Measurements from ENCODE around the gene DENND2D.

DENND2D gene

DNA sequence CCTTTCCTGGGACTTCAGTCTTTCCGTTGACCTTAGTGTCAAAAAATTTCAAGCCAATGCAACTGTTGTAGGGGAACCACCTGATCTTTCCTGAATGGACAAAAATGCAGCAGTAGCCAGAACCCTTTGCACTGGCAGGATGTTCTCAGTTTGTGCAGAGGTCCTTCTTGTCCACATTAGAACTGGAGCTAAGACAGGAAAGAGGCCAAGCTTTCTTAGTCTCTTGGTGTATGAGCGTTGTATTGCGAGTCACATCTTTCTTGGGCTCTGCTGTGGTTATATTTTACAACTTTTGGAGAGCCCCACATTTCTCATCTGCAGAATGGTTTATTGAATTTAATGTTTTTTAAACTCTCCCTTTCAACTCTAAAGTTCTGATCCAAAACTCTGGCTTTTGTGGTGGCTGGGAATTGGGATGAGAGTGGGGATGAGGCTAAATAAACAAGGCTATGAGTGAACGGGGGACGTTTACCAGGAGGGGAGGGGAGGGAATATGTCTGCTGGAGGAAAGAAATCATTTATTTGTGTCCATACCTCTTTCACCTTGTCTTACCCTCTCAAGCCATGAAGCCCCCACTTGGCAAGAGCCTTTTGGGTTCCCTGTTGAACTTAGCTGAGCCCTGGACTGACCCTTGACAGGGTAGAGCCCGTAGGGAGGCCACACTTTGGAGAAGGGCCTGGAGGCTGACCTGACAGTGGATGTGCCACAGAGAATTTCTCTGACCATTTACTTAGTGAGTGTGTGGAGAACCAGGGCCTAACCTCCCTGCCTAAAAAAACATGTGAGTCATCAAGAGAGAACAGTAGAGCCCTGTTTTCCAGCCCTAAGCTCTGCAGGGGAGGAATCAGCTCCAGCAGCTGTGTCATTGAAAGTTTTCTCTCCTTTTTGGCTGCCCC is 27.7 kb upstream of the DENND2D start:
- Histone ChIP-seq H3K9ac (ENCODE audit: low read depth, low read length) (no peak overlapping the region), H3K9me3 (ENCODE audit: control insufficient read depth, insufficient read depth, low read length) (no peaks in the 10 kb centered on the region), H3K4me1 (ENCODE audit: insufficient read depth, low read length) (peaks cover 4% of the 10 kb centered on the region; the same call in 1 of the 2 replicates), H3K36me3 (ENCODE audit: insufficient read depth, low read length) (no peaks in the 10 kb centered on the region)

DNA sequence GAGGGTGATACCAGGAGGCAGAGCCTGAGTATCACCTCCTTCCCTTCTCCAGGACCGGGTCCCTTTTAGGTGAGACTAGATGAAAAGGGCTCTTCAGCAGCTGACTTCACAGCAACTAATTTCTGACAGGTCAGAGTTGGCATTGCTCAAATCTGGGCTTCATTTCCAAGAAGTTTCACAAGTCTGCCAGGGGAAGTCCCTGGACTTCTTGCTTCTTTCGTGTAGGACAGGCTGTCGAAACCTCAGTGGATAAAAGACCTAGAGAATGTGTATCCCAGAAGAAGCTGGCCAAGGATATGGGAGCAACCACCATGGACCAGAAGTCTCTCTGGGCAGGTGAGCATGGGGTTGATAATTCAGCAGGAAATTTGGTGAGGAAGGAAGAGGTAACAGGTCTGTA is 27.0 kb upstream of the DENND2D start, which contains the start of gene CHI3L2:
TSS of gene CHI3L2 (plus strand) at position 280 of the 400 bp plus-strand sequence. CDS start at position 297, 17 bp downstream.
- H3K4me1 ChIP-seq (ENCODE audit: insufficient read depth, low read length), result peaks cover 4% of the 10 kb centered on the region; the same call in 1 of the 2 replicates
- H3K36me3 ChIP-seq (ENCODE audit: insufficient read depth, low read length), result no peaks in the 10 kb centered on the region
- H3K9me3 ChIP-seq (ENCODE audit: control insufficient read depth, insufficient read depth, low read length), result no peaks in the 10 kb centered on the region
- no peak within 1 kb of the TSS for H3K9ac ChIP-seq (ENCODE audit: low read depth, low read length)

DNA sequence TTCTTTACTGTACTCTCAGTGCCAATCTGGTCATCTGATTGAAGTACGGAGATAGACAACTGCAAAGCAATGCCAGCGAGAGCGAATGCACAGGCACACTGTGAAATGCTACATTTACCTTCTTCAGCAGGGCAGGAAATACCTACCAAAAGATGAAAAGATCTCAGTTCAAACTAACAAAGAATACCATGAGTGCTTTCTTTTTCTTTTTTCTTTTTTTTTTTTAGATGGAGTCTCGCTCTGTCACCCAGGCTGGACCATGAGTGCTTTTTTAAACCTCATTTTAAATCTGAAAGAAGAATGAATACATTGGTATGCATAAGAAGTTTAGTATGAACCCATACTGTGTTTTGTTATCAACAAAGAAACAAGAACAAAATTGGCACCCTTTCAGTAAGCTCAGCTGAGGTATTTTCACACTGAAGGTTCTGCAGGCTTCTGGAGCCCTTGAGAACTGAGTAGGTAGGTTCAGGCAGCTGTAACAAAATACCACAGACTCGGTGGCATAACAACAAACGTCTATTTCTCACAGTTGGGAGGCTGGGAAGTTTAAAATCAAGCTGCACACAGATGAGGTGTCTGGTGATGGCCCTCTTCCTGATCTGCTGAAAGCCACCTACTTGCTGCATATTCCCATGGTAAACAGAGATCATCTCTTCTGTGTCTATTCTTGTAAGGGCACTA is 25.4 kb upstream of the DENND2D start:
- H3K9ac ChIP-seq (ENCODE audit: low read depth, low read length), result no peak overlapping the region
- H3K36me3 ChIP-seq (ENCODE audit: insufficient read depth, low read length), result no peaks in the 10 kb centered on the region
- H3K9me3 ChIP-seq (ENCODE audit: control insufficient read depth, insufficient read depth, low read length), result no peaks in the 10 kb centered on the region
- peaks cover 4% of the 10 kb centered on the region; the same call in 1 of the 2 replicates for H3K4me1 ChIP-seq (ENCODE audit: insufficient read depth, low read length)

DNA sequence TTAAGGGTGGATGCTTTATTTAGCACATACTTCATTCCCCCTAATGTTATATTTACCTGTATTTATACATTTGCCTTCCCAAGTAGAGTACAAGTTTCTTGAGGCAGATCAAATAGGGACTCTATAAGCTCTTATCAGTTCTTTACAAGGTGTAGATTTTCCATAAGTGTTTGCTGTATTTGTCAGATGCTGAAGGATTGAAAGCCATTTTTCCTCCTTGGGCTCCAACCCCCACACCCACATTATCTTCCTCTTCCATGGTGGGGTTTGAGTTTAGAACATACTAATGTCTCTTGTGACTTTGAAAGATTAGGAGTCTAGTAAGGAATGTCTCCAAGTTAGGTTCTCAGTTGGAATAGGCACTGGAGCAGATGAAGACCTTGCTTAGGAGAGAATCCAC is 24.6 kb upstream of the DENND2D start:
- Histone ChIP-seq H3K4me1 (ENCODE audit: insufficient read depth, low read length) (peaks cover 4% of the 10 kb centered on the region; the same call in 1 of the 2 replicates), H3K36me3 (ENCODE audit: insufficient read depth, low read length) (no peaks in the 10 kb centered on the region), H3K9ac (ENCODE audit: low read depth, low read length) (no peak overlapping the region), H3K9me3 (ENCODE audit: control insufficient read depth, insufficient read depth, low read length) (no peaks in the 10 kb centered on the region)

DNA sequence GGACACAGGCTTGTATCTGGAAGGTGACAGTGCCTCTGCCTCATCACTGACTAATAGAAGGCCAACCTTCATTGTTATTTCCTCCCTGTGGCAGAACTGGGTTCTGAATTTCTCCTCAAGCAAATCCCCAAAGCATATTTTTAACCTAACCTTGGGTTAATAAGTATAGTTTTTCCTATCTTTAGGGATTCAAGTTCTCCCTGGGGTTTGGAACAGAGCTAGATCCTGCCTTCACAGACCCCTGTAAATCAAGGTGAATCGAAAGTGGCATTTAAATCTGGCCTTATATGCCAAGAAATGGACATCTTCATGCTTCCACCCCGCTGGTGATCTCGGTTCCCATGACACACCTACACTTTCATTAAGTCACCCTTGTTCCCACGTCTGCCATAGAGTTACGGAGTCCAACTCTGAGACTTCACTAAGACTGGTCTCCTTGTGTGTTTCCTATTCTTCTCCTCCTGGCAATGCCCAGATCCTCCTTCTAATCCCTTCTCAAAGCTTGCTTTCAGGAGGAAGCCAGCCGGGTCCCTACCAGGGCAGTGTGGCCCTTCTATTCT is 22.8 kb upstream of the DENND2D start:
- Histone ChIP-seq H3K9ac (ENCODE audit: low read depth, low read length) (no peak overlapping the region), H3K36me3 (ENCODE audit: insufficient read depth, low read length) (no peaks in the 10 kb centered on the region), H3K4me1 (ENCODE audit: insufficient read depth, low read length) (peaks cover 12% of the 10 kb centered on the region), H3K9me3 (ENCODE audit: control insufficient read depth, insufficient read depth, low read length) (no peaks in the 10 kb centered on the region)

DNA sequence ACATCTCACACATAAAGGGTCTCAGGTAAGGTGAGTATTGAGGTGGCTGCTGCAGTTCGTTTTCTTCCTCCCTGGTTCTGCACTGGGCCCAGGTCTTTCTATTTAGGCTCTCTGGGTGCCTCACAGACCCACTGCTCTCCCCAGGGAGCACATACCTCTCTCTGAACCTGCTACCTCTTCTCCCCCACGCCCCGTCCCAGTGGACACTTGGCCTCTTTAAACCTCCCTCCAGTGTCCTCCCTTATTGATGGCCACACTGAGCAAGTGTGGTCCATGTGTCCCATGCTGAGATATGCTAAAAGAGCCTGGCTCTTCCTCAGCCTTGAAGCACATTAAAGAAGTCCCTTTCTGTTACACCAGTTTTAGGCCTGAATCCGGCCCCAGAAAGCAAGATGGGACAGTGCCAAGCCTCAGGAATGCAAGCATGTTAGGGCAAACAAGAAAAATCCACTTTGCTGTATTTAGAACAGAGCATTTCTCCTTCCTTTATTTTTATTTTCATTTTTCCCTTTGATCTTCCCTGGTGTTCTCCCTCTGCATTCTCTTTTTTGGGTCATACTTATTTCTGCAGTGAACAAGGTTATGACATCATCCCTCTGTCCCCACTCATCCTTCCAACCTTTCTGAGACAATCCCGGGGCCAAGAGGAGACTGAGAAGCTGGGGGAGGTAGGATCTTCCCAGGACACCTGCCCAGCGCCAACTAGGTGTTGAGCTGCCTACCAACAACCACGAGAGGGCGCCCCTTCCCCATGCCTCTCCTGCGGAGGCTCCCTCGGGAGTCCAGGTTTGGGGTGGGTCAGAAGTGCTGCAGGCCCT is 22.1 kb upstream of the DENND2D start:
- Histone ChIP-seq H3K4me1 (ENCODE audit: insufficient read depth, low read length) (peaks cover 12% of the 10 kb centered on the region), H3K9ac (ENCODE audit: low read depth, low read length) (no peak overlapping the region; the same call in 1 of the 2 replicates)

DNA sequence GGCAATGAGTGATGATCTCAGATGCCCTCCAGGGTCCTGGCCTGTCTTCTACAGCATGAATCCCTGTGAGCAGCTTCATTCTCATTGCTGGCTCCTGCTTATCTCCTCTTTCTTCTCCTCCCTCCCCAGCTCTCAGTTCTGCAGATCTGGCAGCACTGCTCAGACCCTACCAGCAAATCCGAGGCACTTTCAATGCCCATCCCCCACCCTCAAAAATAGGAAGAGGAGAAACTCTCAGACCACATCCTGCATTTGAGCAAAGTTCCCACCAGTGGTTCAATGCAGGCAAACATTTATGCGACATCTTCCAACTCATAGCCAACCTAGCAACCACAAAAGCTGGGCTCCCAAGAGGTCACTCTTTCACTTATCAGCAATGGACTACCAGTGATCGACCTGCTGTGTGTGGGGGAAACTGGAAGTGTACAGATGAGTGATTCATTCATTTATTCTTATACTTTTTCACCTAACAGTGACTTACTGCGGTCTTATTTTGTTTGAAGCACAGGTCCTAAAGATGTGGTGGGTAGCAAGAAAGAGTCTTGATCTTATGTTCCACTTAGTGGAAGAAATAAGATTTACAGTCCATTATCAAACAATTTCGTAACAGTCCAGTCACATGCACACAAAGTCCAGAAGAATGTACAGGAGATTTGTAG is 21.3 kb upstream of the DENND2D start:
- H3K36me3 ChIP-seq (ENCODE audit: insufficient read depth, low read length), result no peaks in the 10 kb centered on the region
- H3K9me3 ChIP-seq (ENCODE audit: control insufficient read depth, insufficient read depth, low read length), result no peaks in the 10 kb centered on the region
- peaks cover 12% of the 10 kb centered on the region for H3K4me1 ChIP-seq (ENCODE audit: insufficient read depth, low read length)
- no peak overlapping the region for H3K9ac ChIP-seq (ENCODE audit: low read depth, low read length)

More for the DNA sequence above, 22.1 kb upstream of the DENND2D start:
- Histone ChIP-seq H3K36me3 (ENCODE audit: insufficient read depth, low read length) (no peaks in the 10 kb centered on the region), H3K9me3 (ENCODE audit: control insufficient read depth, insufficient read depth, low read length) (no peaks in the 10 kb centered on the region)

DNA sequence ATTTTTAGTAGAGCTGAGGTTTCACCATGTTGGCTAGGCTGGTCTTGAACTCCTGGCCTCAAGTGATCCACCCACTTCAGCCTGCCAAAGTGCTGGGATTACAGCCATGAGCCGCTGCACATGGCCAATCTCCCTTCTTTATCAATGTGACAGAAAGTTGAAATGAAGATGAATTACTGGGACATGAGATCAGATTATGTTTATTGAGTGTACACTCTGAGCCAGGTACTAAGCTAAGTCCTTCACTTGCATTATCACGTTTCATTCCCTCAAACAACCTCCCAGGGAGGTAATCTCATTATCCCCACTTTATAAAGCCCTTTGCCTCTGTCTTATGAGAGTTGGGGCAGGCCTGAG is 20.8 kb upstream of the DENND2D start:
- no peaks in the 10 kb centered on the region for H3K9me3 ChIP-seq (ENCODE audit: control insufficient read depth, insufficient read depth, low read length)
- H3K36me3 ChIP-seq (ENCODE audit: insufficient read depth, low read length), result no peaks in the 10 kb centered on the region
- H3K9ac ChIP-seq (ENCODE audit: low read depth, low read length), result no peak overlapping the region
- peaks cover 12% of the 10 kb centered on the region for H3K4me1 ChIP-seq (ENCODE audit: insufficient read depth, low read length)

DNA sequence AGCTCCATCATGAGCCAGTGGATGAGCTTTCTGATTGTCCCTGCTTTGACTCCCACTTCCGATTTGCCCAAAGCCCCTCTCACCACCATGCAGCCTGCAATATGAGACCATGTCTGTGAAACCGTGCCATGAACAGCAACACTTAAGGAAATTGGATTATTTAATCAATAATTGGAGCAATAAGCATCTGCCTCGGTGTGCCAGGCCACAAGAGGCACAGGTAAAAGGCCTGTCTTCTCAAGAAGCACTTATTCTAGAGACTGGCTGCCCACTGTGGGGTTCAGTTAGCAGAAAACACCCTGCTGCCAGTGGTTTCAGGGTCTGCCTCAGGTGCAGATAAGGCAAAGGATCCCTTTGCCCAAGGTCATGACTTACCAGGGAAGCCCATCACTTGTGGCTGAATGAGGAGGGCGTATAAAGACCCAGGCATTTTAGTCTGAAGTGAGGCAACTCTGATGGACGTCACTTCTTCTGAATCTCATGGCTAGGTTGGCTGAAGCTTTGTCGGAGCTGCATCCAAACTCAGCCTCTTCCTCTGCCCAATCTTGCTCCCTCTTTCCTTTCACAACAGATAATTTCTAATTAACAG is 19.9 kb upstream of the DENND2D start:
- H3K36me3 ChIP-seq (ENCODE audit: insufficient read depth, low read length), result no peaks in the 10 kb centered on the region
- H3K9me3 ChIP-seq (ENCODE audit: control insufficient read depth, insufficient read depth, low read length), result no peaks in the 10 kb centered on the region
- H3K4me1 ChIP-seq (ENCODE audit: insufficient read depth, low read length), result peaks cover 9% of the 10 kb centered on the region
- no peak overlapping the region for H3K9ac ChIP-seq (ENCODE audit: low read depth, low read length)

DNA sequence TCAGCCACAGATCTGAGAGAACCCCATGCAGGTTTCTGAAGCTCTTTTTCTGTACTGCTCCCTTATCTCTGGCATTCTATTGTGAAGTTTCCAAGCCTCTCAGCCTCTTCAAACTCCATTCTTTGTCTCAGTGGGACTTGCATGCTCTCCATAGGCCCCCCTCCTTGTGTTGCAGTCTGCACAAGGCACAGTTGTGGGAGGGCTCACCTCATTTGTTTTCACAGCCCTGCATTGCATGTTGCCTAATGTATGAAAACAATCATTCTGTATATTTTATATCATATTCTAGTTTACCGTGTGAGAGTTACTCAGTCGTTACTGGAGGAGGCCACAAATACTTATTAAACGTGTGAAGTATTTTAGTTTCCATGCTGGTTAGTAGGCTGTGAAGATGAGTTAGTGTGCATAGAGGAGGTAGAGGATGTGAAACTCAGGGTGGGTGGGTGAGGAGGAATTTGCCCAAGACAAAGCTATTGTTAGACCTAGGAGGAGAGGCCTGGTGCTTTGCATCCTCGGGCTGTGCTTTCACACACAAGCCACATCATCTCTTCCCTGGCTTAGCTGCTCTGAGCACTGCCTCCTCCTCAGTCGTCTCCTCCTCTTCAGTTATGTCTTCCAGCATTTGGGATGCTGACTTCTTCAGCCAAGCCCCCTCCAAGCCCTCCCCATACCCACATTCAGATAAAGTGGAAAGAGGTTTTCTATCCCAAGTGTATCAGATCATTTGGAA is 19.3 kb upstream of the DENND2D start:
- H3K9me3 ChIP-seq (ENCODE audit: control insufficient read depth, insufficient read depth, low read length), result no peaks in the 10 kb centered on the region
- H3K4me1 ChIP-seq (ENCODE audit: insufficient read depth, low read length), result peaks cover 7% of the 10 kb centered on the region; the same call in 1 of the 2 replicates
- no peak overlapping the region for H3K9ac ChIP-seq (ENCODE audit: low read depth, low read length)
- no peaks in the 10 kb centered on the region for H3K36me3 ChIP-seq (ENCODE audit: insufficient read depth, low read length)

DNA sequence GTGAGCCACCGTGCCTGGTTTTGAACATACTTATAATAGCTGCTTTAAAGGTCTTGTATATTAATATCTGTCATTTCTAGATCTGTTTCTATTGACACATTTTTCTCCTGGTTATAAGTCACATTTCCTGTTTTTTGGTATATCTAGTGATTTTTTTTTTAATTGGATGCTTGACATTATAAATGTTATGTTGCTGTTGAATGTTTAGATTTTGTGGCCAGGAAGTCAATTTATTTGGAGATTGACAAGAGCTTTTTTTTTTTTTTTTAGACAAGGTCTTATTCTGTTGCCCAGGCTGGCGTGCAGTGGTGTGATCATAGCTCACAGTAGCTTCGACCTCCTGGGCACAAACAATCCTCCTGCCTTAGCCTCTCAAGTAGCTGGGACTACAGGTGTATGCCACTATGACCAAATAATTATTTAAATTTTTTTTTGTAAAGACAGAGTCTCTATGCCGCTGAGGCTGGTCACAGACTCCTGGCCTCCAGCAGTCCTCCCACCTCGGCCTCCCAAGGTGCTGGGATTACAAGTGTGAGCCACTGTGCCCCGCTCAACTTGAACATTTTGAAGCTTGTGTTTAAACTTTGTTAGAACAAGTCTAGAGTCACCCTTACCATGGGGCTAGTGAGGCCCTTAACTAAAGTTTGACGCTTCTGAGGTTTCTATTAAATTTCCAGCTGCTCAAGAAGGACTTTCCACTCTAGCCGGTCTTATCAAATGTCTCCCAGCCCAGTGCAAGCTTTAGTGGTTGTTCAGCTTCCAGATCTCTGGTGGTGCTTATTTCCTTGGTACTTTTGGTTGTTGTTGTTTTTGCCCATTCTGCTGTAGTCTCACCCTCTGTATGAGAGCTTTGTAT is 18.5 kb upstream of the DENND2D start:
- H3K36me3 ChIP-seq (ENCODE audit: insufficient read depth, low read length), result no peaks in the 10 kb centered on the region
- no peaks in the 10 kb centered on the region for H3K9me3 ChIP-seq (ENCODE audit: control insufficient read depth, insufficient read depth, low read length)
- H3K4me1 ChIP-seq (ENCODE audit: insufficient read depth, low read length), result peaks cover 7% of the 10 kb centered on the region; the same call in 1 of the 2 replicates
- H3K9ac ChIP-seq (ENCODE audit: low read depth, low read length), result no peak overlapping the region

DNA sequence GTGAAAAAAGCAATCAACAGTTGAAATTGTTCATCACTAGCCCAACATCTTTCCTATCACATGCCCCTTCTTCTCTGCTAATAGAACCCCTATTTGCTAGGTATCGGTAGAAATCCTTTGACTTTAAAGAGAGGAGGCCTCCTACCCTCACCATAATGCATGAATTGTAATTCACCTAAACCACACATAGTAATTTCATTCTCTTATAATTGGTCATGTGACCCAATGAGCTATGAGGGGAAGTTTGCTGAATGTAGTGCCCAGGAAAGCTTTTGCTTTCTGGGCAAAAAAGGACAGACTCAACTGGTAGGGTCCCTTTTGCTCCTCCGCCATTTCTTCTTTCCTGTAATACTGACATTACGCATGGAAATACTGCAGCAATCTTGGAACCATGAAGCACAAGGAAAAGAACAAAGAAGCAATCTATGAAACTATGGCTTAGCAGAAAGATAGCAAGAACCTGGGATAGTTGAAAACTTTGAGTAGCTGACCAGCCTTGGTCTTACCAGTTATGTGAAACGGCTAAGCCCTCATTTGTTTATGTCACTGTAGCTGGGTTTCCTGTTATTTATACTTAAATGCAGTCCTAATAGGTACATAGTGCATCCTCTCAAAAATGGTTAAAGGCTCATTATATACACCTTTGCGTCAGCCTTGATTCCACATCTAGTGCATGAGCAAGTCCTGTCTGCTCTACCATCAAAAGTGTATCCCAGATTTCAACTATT is 16.9 kb upstream of the DENND2D start:
- Histone ChIP-seq H3K36me3 (ENCODE audit: insufficient read depth, low read length) (no peaks in the 10 kb centered on the region), H3K9ac (ENCODE audit: low read depth, low read length) (no peak overlapping the region), H3K9me3 (ENCODE audit: control insufficient read depth, insufficient read depth, low read length) (no peaks in the 10 kb centered on the region), H3K4me1 (ENCODE audit: insufficient read depth, low read length) (peaks cover 7% of the 10 kb centered on the region; the same call in 1 of the 2 replicates)
